Measurements from ENCODE around the gene CAPN15. TPM values are rescaled to one million over a fixed set of nuclear protein-coding genes. Genes with fewer than 3 reads are reported as not detected.
"Not testable (repeated sequence)": the region's sequence is repeated elsewhere in the genome, so short reads cannot be mapped to it uniquely, and the experiment has no call there.

Gene CAPN15
- polyA plus RNA-seq, 2 of the 4 experiments (the other 2 are of a cell fraction) = 11.4 to 33.3 TPM

DNA sequence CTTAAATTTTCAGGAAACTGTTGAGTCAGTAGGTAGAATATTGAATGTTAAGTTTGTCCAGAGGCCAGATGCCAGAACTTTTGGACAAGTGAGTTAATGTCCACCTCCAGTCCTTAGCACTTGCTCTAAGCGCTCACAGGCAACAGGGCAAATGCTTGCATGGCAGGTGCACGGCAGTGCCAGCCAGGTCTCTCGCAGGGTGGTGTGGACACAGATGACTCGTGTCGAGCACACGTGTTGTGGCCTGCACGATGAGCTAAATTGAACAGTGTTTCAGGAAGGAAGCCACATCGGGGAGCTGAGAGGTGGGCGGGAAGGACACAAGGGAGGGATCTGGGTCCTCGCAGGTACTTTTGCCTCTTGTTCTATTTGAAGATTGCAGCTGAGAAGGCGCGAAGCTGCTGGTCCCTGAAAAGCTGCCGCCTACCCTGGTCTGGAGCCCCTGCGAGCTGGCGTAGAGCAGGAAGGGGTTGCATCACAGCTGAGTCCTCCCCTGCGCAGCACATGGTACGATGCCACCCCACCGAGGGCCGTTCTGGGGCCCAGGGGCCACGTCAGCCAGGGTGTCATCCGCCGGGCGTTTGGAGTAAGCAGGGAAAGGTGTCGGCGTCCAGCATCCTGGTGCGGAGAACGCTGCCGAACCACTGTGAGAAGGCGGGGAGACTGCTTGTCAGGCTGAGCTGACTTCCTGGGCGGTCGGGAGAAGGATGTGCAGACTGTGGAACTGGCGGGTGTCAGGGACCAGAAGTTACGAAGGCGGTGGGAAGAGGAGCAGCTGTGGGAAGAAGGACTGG is 68.6 kb downstream of the CAPN15 start (continued):
- no peak for TF ChIP-seq RNF2 (IDR thresholded peaks at IDR 0.05; ENCODE audit: borderline replicate concordance, low read depth)
- TF ChIP-seq, protein P1, sequence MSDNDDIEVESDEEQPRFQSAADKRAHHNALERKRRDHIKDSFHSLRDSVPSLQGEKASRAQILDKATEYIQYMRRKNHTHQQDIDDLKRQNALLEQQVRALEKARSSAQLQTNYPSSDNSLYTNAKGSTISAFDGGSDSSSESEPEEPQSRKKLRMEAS (IDR thresholded peaks at IDR 0.05) = no peak
- TF ChIP-seq, protein P2, sequence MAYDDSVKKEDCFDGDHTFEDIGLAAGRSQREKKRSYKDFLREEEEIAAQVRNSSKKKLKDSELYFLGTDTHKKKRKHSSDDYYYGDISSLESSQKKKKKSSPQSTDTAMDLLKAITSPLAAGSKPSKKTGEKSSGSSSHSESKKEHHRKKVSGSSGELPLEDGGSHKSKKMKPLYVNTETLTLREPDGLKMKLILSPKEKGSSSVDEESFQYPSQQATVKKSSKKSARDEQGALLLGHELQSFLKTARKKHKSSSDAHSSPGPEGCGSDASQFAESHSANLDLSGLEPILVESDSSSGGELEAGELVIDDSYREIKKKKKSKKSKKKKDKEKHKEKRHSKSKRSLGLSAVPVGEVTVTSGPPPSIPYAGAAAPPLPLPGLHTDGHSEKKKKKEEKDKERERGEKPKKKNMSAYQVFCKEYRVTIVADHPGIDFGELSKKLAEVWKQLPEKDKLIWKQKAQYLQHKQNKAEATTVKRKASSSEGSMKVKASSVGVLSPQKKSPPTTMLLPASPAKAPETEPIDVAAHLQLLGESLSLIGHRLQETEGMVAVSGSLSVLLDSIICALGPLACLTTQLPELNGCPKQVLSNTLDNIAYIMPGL (CRISPR knock-in tag; IDR thresholded peaks at IDR 0.05; ENCODE audit: borderline replicate concordance) = no peak
- TF ChIP-seq KDM5A (IDR thresholded peaks at IDR 0.05) = no peak

DNA sequence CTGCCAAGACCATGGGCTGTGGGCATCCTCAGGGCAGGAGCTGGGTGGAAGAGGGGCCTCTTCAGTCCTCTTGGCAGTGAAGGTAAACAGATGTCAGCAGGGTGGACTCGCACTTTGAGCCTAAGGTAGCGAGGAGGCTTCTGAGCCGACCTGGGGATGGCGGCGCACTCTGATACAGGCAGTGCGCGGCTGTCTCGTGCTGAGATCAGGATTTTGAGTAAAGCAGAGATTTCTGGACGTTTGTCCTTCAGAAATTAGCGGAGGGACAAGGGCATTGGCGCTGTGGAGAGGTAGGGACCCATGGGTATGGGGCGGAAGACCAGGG is 69.2 kb downstream of the CAPN15 start:
- WGBS (ENCODE audit: missing lambda C conversion rate) = 95% methylated on average over 12 of the region's 12 CpGs
- ATAC-seq (no peak), DNase-seq (ENCODE audit: low read depth in 1 of 2, low spot score in 1 of 2) (no peak), FAIRE-seq (no peak)
- ChIA-PET CTCF (interaction anchor here (2.8 kb wide), 1 partner anchor 14 kb away, joined by 12 read pairs; no protein-coding TSS in a partner anchor), POLR2A (no interaction called here)
- Histone ChIP-seq H3K27ac (no peak overlapping the region), H3K4me1 (peaks cover 12% of the 10 kb centered on the region), H3K4me2 (no peak overlapping the region), H3K4me3 (no peak overlapping the region), H3K9me3 (no peaks in the 10 kb centered on the region)
- TF ChIP-seq, protein P3, sequence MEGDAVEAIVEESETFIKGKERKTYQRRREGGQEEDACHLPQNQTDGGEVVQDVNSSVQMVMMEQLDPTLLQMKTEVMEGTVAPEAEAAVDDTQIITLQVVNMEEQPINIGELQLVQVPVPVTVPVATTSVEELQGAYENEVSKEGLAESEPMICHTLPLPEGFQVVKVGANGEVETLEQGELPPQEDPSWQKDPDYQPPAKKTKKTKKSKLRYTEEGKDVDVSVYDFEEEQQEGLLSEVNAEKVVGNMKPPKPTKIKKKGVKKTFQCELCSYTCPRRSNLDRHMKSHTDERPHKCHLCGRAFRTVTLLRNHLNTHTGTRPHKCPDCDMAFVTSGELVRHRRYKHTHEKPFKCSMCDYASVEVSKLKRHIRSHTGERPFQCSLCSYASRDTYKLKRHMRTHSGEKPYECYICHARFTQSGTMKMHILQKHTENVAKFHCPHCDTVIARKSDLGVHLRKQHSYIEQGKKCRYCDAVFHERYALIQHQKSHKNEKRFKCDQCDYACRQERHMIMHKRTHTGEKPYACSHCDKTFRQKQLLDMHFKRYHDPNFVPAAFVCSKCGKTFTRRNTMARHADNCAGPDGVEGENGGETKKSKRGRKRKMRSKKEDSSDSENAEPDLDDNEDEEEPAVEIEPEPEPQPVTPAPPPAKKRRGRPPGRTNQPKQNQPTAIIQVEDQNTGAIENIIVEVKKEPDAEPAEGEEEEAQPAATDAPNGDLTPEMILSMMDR (IDR thresholded peaks at IDR 0.05) = no peak
- TF ChIP-seq TP53 (CRISPR knock-in tag; IDR thresholded peaks at IDR 0.05) (no peak), ESRRA (IDR thresholded peaks at IDR 0.05; ENCODE audit: borderline replicate concordance, low read length) (no peak), MAZ (IDR thresholded peaks at IDR 0.05; ENCODE audit: borderline replicate concordance, low read depth, low read length) (no peak), TFCP2L1 (CRISPR knock-in tag; IDR thresholded peaks at IDR 0.05) (no peak), HOXB13 (CRISPR knock-in tag; IDR thresholded peaks at IDR 0.05; ENCODE audit: low read depth) (no peak), SMC3 (IDR thresholded peaks at IDR 0.05) (no peak), ZC3H11A (IDR thresholded peaks at IDR 0.05) (no peak)

DNA sequence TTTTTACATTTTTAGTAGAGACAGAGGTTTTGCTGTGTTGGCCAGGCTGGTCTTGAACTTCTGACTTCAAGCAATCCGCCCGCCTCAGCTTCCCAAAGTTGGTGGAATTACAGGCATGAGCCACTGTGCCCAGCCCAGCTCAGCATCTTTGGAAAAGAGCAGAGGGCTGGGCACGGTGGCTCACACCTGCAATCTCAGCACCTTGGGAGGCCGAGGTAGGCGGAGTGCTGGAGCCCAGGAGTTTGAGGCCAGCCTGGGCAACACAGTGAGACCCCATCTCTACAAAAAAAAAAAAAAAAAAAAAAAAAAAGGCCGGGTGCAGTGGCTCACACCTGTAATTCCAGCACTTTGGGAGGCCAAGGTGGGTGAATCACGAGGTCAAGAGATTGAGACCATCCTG is 70.1 kb downstream of the CAPN15 start:
- H3K4me2 ChIP-seq; FAIRE-seq; H3K9me3 ChIP-seq; H3K4me3 ChIP-seq; ATAC-seq; DNase-seq (ENCODE audit: low read depth in 1 of 2, low spot score in 1 of 2); POLR2A ChIA-PET; H3K27ac ChIP-seq: not testable (repeated sequence)
- peaks cover 12% of the 10 kb centered on the region for H3K4me1 ChIP-seq
- CTCF ChIA-PET = interaction anchor here (1.3 kb wide), 1 partner anchor 29 kb away, joined by 3 read pairs; no protein-coding TSS in a partner anchor
- 94% methylated on average over 6 of the region's 7 CpGs for WGBS (ENCODE audit: missing lambda C conversion rate)

DNA sequence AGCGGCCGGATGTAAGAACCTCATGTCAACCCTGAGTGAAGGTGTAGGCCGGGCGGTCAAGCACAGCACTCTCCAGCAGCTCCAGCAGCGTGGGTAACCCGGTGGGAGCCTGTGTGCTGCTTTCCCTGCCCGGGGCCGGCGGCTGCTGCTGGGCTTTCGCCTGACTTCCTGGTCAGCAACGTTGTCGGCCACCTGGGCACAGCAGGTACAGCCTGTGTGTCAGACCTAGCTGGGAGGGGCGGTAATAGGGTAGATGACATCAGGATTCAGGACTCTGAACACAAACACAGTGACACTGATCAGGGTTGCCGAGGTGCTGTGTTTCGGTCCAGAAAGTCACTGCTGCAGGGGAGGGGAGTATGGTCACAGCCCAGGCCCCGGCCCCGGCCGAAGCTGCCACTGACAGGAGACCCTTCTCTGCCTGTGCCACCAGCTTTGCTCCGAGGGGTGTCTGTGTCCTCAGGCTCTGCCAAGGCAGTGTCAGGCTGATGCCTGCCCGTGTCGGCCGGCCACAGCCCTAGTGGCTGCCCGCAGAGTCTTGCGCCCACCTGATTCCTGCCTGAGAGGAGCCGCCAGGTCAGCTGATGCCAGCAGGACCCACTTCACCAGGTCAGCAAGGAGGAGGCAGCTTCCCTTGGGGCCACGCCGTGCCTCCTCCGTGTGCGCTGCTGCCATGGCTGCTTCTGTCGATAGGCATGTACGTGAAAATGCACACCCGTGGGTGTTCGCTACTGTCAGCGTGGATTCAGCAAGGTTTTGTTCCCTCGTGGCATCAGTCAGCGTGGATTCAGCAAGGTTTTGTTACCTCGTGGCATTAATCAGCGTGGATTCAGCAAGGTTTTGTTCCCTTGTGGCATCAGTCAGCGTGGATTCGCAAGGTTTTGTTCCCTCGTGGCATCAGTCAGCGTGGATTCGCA is 71.6 kb downstream of the CAPN15 start:
- no peaks in the 10 kb centered on the region; the same call in 2 of the 3 replicates for H3K9me3 ChIP-seq
- no peak for FAIRE-seq
- ChIA-PET POLR2A (no interaction called here), CTCF (interaction anchor here (0.6 to 2.8 kb wide), 7 partner anchors 17 to 443 kb away, joined by 3 to 11 read pairs (median 3); no protein-coding TSS in a partner anchor)
- DNase-seq (ENCODE audit: low read depth in 1 of 2, low spot score in 1 of 2) = no peak
- no peak overlapping the region for H3K4me2 ChIP-seq
- no peak for ATAC-seq
- H3K27ac ChIP-seq = no peak overlapping the region
- no peaks in the 10 kb centered on the region for H3K4me1 ChIP-seq
- no peak overlapping the region for H3K4me3 ChIP-seq
- WGBS (ENCODE audit: missing lambda C conversion rate) = 95% methylated on average over 42 of the region's 43 CpGs
- TF ChIP-seq EHMT2 (IDR thresholded peaks at IDR 0.05; ENCODE audit: low read depth) (no peak), ZSCAN20 (CRISPR knock-in tag; IDR thresholded peaks at IDR 0.05) (no peak), FOXS1 (CRISPR knock-in tag; IDR thresholded peaks at IDR 0.05) (no peak), NPAS2 (CRISPR knock-in tag; IDR thresholded peaks at IDR 0.05; ENCODE audit: borderline replicate concordance) (no peak), SMC3 (IDR thresholded peaks at IDR 0.05) (no peak), ZC3H11A (IDR thresholded peaks at IDR 0.05) (no peak), HOXA7 (CRISPR knock-in tag; IDR thresholded peaks at IDR 0.05) (no peak), TFCP2L1 (CRISPR knock-in tag; IDR thresholded peaks at IDR 0.05) (no peak), HOXB13 (CRISPR knock-in tag; IDR thresholded peaks at IDR 0.05; ENCODE audit: low read depth) (no peak), KDM1A (IDR thresholded peaks at IDR 0.05; ENCODE audit: low read depth) (no peak)
- TF ChIP-seq, protein P4, sequence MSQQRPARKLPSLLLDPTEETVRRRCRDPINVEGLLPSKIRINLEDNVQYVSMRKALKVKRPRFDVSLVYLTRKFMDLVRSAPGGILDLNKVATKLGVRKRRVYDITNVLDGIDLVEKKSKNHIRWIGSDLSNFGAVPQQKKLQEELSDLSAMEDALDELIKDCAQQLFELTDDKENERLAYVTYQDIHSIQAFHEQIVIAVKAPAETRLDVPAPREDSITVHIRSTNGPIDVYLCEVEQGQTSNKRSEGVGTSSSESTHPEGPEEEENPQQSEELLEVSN (IDR thresholded peaks at IDR 0.05; ENCODE audit: borderline replicate concordance, low read depth) = no peak
- TF ChIP-seq, protein P5, sequence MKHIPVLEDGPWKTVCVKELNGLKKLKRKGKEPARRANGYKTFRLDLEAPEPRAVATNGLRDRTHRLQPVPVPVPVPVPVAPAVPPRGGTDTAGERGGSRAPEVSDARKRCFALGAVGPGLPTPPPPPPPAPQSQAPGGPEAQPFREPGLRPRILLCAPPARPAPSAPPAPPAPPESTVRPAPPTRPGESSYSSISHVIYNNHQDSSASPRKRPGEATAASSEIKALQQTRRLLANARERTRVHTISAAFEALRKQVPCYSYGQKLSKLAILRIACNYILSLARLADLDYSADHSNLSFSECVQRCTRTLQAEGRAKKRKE (CRISPR knock-in tag; IDR thresholded peaks at IDR 0.05; ENCODE audit: low read depth) = no peak
- TF ChIP-seq, protein P2 (CRISPR knock-in tag; IDR thresholded peaks at IDR 0.05; ENCODE audit: borderline replicate concordance) = no peak
